ENCODE results near the gene EMX2.

The EMX2 gene

DNA sequence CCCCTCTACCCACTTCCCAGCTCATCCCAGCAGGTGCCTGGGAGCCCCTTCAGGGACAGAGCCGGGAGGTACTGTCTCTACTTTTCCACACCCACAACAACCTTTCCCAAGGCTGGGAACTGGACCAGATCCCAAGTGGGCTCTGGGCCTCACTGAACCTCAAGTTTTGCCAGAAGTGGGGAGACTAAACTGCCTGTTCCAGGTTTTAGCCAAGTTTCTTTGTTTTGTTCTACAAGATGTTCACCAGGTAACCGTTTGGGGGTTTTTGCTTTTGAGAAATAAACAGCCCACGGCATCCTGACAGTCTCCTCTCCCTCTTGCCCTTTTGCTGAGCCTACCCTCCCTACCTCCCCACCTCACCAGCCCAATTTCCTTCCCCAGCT, 10.6 kb upstream of the EMX2 start:
- no peak for DNase-seq (ENCODE audit: low read depth in 2 of 2)

DNA sequence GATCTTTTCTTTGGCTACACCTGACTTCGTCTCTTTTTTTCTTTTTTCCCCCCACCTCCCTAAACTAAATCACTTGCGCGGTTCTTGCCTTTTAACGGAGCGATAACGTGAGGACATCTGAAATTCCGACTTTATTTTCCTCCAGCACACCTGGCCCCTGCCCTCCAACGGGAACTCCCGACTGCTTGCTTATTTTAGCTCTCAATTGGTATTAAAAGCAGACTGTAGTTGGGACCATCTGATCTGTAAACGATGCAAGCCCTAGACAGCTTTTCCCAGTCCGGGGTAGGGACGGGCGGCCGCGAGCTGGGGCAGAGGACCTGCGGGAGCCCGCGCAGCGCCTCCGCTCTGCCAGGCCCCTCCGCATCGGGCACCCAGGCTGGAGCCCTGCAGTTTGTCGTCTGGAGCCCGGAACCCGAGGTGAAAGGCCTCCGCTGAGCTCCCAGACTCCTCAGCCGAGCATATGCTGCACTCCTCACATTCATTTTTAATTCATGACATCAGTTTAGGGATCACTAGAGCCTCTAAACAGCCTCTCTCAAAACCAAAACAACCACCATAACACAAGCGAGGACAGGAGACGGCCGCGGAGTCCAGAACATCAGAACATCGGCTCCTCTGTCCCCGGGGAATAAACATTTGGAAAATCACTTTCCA, 10.0 kb upstream of the EMX2 start:
- no peak for DNase-seq (ENCODE audit: low read depth in 2 of 2)

DNA sequence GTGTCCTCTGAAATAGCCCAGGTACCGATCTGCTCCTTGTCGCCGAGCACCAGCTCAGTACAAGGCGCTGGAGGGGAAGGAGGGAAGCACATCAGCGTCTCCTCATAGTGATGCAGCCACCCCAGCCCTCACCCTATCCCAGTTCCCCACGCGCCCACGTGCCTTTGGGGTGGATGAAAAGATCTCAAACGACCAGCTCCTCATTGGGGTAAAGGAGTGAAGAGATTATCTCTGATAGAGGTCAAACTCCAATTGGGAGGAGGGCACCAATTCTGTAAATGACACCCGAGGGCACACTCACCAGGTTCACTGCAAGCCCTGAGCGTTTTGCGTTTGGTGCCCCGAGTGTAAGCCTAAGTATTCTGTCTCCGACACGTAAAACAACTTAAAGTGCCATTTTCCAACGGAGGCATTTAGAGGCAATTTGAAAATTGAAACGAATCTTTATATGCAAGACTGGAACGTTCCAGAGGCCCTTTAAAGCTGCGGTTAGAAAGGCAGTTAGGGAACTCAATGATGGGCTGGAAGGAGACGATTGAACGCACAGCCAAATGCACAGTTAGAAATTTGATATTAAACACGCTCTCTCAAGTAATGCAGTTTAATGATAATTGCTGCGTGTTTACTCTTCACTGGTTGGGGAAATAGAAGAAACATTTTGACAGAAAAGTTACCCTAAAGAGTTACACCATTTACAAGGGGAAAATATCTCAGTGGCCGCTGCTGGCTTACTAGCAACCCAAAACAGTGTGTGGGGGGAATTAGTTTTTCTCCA, 8.9 kb upstream of the EMX2 start:
- DNase-seq (ENCODE audit: low read depth in 2 of 2): no peak

DNA sequence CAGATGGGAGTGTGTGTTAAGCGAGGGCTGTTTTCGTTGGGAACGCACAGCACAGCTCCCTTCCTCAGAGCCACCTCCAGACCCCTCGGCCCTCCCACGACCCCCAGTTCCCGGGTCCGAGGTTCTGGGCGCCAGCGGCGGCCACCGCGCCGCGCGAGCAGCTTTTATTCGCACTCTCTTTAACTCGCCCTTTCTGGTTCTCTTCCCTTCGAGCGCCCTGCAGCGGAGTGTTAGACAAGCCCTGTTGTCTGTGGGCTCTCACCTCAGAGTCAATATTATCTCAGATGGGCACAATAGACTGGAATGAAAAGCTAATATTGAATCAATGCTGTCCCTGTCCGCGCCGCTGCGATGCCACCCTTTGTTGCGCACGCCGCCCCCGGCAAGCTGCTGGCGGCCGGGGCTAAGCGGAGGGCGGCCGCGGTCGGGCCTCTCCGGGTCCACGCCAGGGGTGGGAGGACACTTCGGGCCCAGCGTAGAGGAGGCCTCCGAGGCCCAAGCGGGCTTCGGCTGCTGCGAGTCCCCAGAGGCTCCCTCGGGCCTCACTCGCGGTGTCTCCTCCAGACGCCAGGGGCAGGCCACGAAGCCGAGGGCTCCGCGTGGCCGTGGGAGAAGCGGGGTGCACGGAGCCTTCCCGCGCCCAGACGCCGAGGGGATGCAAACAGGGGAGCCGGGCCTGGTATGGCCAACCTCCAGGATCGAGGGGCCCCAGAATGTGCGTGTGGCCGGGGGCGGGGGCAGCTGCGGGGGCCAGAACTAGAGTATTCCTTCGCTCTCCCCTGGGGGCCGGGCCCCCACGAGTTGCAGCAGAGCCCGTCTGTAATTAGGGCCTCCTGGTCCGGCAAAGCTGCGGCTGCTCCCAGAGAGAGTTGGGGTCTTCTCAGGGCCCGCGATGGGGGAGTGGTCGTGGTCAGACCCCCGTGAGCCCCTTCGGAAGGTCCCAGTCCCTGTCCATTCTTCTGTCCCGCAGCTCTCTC, 7.9 kb upstream of the EMX2 start:
- DNase-seq (ENCODE audit: low read depth in 2 of 2): no peak

DNA sequence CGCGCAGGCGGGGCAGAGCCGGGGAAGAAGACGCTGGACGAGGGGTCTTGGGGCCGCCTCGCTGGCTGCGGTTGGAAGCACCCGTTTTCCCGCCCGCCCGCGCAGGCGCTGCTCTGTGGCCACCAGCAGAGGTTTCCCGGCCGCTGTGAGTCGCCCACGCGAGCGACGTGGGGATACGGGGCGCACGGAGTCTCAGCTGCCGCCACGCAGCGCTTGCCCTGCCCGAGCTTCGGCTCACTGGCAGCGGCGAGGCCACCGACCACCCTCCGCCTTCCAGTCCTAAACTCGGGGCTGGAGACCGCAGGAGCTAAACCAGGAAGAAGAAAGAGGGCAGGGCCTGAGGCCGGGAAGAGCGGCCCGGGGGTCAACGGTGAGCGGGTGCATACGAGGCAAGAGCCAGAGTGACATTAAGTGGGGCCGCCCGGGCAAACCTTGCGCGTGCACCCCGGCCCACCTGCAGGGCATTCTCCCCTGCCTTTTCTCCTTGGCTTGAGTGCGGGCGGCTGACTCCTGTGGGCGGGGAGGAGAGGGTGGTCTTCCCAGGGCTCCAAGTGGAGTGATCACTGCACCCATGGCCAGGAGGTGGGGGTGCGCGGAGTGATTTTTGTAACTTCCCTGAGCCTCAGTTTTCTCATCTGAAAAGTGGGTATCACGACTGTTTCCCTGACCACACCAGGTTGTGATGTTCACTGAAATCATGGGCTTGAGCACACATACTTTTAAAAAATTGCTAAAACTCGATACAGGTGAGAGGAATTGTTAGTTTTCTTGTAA, 7.1 kb upstream of the EMX2 start:
- DNase-seq (ENCODE audit: low read depth in 2 of 2): no peak

DNA sequence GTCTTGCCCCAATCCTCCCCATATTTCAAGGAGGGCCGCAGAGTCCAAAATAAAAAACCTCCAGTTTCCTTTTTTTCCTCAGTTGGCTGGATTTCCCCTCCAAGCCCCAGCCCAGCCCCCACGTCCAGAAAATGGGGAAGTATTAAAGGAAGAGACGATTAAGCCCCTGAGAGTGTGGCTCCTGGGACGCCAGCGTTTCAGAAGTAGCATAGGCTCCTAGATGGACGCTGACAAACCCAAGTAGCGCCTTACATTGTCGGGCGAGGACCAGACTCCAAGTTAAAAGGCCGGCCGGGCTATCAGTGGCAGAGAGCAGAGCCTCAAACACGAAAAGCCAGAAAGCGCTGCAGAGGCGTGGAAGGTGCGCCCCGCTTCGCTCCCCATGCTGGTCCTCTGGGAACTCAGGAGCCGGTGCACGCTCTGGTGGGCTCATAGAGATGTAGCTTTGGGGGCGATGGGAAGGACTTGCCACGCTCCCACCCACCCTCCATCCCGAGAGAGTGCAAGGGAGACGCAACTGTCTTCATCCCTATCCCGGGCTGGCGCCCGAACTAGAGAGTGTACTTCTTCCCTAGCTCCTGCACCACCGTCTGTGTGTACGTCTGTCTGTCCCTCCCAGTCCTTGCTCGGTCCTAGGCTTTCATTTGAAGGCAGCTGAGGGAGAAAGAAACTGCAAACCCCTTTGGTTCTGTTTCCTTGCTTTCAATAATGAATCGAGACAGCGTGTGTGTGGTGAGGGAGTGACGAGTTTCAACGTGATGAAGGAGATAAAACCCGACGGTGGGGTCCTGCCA, 6.3 kb upstream of the EMX2 start:
- DNase-seq (ENCODE audit: low read depth in 2 of 2): no peak

DNA sequence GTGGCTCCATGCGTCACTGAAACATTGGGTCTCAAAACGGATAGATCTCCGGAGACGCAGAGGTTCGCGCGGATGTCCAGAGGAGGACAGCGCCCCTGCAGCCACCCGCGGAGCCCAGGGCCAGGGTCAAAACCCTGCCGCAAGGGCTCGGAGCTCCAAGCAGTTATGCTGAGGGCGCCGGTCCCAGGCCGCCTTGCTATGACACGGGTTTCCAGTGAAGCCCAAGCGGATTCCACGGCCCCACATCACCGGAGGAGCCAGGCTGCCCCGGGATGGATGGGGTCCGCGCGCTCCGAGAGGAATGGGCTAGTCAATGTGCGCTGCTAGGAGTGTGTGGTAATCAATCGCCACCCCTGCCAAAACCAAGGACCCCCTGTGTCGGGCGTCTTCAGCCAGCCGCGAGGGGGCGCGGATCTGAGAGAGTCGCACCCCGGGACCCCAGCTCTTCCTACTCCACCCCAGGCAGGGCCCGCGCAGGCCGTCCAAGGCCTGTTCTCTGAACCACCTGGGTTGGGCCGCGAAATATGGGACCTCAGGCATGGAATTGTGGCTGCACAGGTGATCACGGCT, 5.6 kb upstream of the EMX2 start:
- no peak for DNase-seq (ENCODE audit: low read depth in 2 of 2)

DNA sequence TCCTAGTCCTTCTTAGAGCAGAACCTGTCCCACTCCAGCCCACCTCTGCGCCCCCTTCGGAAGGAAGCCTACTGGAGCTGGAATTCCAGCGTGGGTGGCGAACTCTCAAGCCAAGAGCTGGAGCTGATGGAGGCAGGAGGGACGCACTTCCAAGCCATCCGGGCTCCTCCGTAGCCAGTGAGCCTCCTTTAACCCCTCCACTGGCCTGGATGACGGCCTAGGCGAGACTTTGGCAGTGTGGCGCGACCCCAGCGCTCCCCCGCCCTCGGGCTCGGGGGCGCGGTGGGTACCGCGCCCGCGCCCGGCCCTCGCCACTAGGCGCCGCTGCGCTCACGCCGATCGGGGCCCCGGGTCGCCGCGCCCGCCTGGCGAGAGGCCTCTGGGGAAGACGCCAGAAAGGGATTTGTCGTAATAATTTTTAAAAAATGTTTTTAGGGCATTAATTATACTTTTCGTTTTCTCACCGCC, 5.1 kb upstream of the EMX2 start:
- DNase-seq (ENCODE audit: low read depth in 2 of 2): no peak

DNA sequence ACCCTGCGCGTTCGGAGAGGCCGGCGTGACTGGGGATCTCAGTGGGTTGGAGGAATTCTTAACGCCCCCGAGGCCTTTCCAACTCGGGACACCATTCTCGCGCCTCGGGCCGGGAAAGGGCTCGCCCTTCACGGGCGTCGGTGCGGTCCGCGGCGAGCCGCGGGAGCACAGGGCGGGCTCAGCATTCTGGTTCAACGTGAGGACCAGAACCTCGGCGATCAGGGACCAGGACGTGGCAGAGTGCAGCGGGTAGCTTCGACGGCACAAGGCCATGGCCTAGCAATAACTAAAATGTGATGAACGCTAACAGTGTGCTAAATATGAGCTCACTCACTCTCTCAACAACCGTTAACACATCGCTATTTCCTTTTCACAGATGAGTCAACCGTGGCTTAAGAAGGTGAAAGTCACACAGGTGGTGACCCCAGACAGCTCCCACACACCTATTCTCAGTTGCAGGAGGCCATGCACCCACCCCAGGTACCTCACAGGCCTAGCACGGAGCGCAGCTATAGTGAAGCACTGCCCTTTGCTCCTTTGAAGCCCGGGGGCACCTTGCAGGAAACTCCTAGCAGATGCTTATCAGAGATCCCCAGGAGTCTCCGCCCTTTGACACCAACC, 4.5 kb upstream of the EMX2 start:
- DNase-seq (ENCODE audit: low read depth in 2 of 2): no peak

DNA sequence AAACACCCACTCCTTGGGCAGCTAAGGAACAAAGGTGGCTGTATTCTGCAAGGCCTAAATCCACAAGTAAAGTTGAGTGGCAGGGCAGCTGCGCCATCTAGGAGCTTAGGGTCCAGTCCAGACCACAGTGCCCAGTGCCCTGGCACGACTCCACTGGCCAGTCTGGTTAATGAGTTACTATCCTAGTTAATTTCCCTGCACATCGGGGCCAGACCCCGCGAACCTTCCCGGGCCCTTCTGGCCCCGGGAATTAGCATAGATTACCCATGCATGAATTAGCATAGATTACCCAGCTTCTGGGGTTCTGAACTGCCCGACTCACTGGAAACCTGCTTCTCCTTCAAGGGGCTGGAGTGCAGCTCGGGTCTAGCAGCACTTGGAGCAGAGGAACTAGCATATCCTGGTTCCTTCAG, 3.2 kb upstream of the EMX2 start:
- no peak for DNase-seq (ENCODE audit: low read depth in 2 of 2)

DNA sequence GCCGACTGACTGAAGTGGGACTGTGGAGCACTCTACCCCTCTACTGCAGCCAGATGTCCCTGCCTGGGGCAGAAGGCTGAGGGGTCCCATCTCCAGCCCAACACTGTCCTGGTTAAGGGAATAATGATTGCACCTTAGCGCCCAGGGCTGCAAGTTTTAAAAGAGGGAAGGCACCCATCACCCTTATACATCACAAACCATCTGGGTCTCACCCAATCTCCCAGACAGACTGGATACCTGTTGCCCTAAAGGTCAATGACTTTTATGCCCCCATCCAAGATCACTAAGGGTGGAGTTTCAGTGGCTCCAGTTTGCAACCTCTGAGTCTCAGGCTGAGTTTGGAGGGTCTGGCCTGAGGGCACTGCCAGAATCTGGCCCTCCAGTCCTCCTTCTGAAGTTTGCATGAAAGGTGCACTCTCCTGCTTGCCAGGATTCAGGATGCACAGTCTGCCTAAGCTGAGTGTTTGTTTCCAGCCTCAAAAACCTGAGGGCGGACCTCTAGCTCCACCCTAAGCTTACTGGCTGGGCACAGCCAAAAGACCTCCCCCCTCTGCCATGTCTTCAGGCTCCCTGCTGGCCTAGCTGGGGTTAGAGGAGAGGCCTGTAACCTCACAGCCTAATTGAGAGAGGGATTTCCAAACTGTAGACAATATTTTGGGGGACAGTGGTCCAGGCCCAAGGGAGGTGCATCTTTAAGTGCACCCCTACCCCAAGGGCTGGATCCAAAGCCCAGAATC, 2.5 kb upstream of the EMX2 start:
- DNase-seq (ENCODE audit: low read depth in 2 of 2): no peak

DNA sequence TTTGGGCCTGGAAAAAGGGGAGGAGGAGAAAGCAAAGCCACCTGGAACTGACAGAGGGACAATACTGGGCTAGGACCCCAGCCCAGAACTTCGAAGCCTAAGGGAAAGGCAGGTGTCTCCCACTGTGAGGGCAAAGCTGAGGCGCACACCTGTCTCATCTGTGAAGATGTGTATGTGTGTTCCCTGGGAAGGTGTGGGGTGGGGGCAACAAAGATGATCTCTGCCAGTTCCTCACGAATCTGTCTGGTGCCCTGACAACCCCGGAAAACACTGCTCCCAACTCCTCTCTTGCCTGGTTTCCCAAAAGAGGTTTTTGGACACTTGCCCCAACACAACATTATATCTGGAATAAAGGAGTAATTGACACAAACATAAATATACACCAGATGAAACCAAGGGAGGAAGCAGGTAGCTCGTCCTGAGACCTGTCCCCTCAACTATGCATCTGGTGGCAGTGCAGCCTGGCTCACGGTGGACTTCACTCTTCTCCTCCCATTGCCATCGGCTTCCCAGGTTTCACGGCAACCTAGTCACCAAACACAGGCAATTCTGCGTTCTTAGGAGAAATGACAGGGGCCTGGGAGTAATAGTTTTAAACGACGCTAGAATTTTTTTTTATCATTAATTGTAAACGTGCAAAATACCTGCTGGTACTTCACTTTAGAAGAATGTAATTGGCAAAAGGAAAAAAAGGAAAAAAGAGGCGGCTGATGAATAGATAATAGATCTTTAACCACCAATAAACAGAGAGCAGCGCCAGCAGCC, 1.7 kb upstream of the EMX2 start:
- no peak for DNase-seq (ENCODE audit: low read depth in 2 of 2)

DNA sequence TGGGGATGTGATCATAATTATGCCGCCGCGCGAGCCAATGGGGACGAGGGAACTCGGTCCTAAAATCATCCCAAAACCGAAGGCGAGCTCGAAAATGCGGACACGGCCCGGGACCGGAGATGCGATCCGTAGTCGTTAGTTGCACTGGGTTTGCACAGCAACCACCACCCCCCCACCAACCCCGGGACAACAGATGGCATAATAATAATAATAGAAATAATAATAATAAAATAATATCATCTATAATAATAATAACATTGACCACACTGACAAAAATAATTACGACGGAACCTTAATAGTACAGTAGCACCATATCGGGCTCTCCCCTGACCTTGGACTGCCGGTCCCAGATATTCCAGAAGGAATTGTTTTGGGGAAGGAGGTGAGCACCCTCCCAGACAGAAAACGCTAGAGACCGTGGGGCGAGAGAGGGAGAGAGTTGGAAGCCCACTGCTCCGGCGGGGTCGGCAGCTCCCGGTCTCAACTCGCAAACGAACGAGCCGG, 1.1 kb upstream of the EMX2 start:
- DNase-seq (ENCODE audit: low read depth in 2 of 2): no peak

DNA sequence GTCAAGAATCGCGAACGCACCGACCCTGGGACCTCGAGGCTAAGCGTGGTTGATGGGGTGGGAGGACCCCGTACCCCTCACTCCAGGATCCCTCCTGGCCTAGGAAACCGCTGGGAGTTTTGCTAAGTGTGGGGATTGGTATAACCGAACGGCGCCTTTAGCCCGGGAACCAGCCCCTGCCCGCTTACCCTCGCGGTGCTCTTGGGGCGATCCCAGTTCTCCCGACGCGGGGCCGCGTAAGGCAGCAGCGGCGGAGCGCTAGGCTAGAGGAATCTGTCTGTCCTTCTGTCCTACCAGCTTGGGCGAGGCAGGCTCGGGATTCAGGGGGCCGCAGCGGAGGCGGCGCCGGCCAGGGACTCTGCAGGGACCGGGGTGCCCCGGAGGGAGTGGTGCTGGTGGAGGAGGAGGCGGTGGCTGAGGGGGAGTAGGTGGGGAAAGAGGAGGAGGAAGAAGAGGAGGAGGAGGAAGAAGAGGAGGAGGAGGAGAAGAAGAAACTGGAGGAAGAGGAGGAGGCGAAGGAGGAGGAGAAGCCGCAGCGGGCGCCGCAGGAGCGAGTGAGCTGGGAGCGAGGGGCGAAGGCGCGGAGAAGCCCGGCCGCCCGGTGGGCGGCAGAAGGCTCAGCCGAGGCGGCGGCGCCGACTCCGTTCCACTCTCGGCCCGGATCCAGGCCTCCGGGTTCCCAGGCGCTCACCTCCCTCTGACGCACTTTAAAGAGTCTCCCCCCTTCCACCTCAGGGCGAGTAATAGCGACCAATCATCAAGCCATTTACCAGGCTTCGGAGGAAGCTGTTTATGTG, 439 bp upstream of the EMX2 start:
- no peak for DNase-seq (ENCODE audit: low read depth in 2 of 2)

DNA sequence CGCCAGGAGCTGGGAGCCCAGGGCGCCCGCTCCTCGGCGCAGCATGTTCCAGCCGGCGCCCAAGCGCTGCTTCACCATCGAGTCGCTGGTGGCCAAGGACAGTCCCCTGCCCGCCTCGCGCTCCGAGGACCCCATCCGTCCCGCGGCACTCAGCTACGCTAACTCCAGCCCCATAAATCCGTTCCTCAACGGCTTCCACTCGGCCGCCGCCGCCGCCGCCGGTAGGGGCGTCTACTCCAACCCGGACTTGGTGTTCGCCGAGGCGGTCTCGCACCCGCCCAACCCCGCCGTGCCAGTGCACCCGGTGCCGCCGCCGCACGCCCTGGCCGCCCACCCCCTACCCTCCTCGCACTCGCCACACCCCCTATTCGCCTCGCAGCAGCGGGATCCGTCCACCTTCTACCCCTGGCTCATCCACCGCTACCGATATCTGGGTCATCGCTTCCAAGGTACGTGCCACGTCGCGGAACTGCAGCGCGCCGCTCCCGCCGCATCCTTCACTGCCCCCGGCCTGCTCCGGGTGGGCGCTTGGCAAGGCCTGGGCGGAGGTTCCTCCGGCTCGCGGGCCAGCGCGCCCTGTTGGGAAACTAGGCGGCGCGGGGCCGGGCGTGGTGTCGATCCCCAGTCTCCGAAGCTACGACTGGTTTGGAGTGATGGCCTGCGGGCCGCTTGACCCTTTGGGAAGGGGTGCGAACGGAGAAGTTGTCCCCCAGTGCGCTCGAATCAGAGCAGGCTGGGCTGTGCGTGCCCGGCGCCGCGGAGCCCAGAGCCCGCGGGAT, 868 bp downstream of the EMX2 start:
- DNase-seq (ENCODE audit: low read depth in 2 of 2): no peak

DNA sequence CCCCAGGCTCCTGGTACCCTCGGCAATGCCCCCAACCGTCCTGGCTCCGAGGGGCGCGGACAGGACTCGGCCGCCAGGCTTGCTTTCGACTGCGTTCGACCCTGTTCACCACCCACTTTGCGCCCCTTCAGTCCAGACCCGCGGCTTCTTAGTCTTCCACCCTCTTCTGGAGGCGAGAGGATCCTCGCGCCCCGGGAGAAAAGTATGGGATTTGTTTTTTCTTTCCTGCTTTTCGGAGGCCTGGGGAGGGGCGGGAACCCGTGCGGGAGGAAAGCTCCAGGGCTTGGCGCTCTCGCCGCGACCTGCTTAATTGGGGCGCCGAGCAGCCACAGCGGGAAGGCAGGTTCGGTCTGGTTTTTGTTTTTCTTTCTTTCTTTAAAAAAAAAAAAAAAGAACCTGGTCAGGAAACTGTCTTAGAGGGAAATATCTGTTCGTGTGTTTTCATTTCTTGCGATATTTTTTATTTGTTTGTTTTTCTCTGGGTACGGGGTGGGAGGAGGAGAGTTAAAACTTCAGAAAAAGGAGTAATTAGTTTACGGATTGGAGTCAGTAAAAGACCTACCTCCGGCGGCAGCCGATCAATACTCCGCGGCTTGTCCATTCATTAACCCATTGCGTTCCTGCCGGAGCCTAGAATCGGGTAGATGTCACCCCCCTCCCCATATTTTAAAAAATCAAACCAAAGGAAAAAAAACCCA, 1.6 kb downstream of the EMX2 start:
- DNase-seq (ENCODE audit: low read depth in 2 of 2): no peak
